Prostate gland (tissue), 2 donors: ENCODE measurements around the gene CACNA1B. TPM values are rescaled to one million over a fixed set of nuclear protein-coding genes. Genes with fewer than 3 reads are reported as not detected.

ENCODE experiments used
- DNase-seq: peaks from one replicate; pipeline ENCODE4 v3.0.0-alpha.2; 2019; ENCODE audit warnings: low spot score
- H3K27ac ChIP-seq, 2 donors: fragments of 200-600 bp; sonication (generic); 2 replicates each; pipeline ENCODE4 v1.5.1; 2017 to 2019
- H3K27me3 ChIP-seq: fragments of 200-600 bp; sonication (generic); replicated peaks from 2 replicates; pipeline ENCODE4 v1.5.1; 2019; ENCODE audit not compliant: insufficient read depth
- H3K36me3 ChIP-seq, 2 donors: fragments of 200-600 bp; sonication (generic); 1 replicate in 1 of 2; 2 replicates in 1 of 2; pipeline versions ENCODE4 v1.5.1 to v1.8.1; 2017 to 2019
- H3K4me1 ChIP-seq: fragments of 200-600 bp; sonication (generic); replicated peaks from 2 replicates; pipeline ENCODE4 v1.5.1; 2019
- H3K4me3 ChIP-seq, 2 donors: fragments of 200-600 bp; sonication (generic); 2 replicates each; pipeline ENCODE4 v1.5.1; 2017 to 2019
- H3K9me3 ChIP-seq: fragments of 200-600 bp; sonication (generic); 2 replicates; pipeline ENCODE4 v1.5.1; 2017
- POLR2A ChIP-seq: fragments of 450-650 bp; IDR thresholded peaks from one replicate; pipeline ENCODE4 v1.6.1; 2016; ENCODE audit warnings: antibody characterized with exemption, mild to moderate bottlenecking
- POLR2AphosphoS5 ChIP-seq: sonication (generic); formaldehyde crosslinking; IDR thresholded peaks from one replicate; pipeline ENCODE4 v1.6.1; 2017; ENCODE audit warnings: antibody characterized with exemption
- WGBS: methylation state at CpG from one replicate; pipeline ENCODE4 v1.1.5; 2018; 5-methylcytosine and 5-hydroxymethylcytosine counted together
- intact Hi-C: fragments of 100-400 bp; cut with DNase I; formaldehyde crosslinking; loops from one replicate; pipeline ENCODE4 v1.14.2; 2022
- total RNA-seq, 2 donors: library from RNA; depleted of rRNA; stranded (reverse); fragments of >200 nt; gene quantifications; one replicate each; pipeline ENCODE4 v1.1.0, GENCODE V29; 2016
- TF ChIP-seq, protein P1 (sequence below), 4 experiments: fragments of 200-600 bp in 2 of 4; fragments of 450-650 bp in 2 of 4; sonication (generic) in 2 of 4; IDR thresholded peaks; 1 replicate in 3 of 4; 2 replicates in 1 of 4; pipeline ENCODE4 v1.5.1; 2016 to 2019; ENCODE audit warnings: antibody characterized with exemption in 4 of 4, mild to moderate bottlenecking in 2 of 4, moderate library complexity in 2 of 4

Gene CACNA1B
- total RNA-seq, 2 donors from 2014 or later, result 0.36 to 6.0 TPM

DNA sequence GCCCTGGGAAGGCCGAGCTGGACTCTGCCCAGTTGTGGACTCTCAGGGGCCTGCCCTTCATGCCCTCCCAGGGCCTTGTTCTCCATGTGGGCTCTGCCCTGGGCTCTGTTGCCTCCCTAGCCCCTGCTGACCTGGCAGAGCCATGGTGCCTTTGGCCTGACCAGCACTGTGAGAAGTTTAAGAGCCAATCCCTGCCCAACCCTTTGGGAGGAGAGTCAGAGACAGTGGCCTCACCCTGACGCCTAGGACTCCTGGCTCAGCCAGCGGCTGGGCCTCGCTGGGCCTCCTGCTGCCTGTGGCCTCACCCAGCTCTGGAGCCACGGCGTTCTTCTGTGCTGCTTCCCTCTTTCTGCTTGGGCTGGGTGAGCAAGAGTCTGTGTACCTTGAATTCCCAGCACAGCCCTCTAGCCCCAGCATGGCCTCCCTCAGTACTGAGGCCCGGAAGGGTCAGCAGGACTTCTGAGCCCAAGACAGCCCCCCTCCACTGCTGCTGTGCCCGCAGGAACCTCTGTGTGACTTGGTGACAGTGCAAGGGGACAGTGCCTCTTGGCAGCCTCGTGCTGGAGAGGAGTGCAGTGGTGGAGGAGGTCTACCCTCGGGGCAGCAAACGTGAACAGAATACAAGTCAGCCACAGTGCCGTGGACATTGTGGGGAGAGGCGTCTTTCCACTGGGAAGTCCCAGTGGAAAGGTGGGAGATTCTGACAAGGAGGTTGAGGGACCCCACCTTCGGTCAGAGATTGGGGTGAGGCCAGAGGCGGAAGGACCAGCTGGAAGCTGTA is 97.4 kb downstream of the CACNA1B start:
- Histone ChIP-seq H3K4me1 (no peaks in the 10 kb centered on the region), H3K27ac (no peak overlapping the region), H3K9me3 (no peaks in the 10 kb centered on the region), H3K4me3 (no peak overlapping the region), H3K36me3 (no peaks in the 10 kb centered on the region), H3K27me3 (no peaks in the 10 kb centered on the region)
- intact Hi-C loops, result no loop called here
- TF ChIP-seq POLR2AphosphoS5 (no peak), POLR2A (no peak)
- TF ChIP-seq, protein P1, sequence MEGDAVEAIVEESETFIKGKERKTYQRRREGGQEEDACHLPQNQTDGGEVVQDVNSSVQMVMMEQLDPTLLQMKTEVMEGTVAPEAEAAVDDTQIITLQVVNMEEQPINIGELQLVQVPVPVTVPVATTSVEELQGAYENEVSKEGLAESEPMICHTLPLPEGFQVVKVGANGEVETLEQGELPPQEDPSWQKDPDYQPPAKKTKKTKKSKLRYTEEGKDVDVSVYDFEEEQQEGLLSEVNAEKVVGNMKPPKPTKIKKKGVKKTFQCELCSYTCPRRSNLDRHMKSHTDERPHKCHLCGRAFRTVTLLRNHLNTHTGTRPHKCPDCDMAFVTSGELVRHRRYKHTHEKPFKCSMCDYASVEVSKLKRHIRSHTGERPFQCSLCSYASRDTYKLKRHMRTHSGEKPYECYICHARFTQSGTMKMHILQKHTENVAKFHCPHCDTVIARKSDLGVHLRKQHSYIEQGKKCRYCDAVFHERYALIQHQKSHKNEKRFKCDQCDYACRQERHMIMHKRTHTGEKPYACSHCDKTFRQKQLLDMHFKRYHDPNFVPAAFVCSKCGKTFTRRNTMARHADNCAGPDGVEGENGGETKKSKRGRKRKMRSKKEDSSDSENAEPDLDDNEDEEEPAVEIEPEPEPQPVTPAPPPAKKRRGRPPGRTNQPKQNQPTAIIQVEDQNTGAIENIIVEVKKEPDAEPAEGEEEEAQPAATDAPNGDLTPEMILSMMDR (IDR thresholded peaks at IDR 0.05), result no peak
- no peak for DNase-seq
- WGBS, result 87% methylated on average over 14 of the region's 15 CpGs

DNA sequence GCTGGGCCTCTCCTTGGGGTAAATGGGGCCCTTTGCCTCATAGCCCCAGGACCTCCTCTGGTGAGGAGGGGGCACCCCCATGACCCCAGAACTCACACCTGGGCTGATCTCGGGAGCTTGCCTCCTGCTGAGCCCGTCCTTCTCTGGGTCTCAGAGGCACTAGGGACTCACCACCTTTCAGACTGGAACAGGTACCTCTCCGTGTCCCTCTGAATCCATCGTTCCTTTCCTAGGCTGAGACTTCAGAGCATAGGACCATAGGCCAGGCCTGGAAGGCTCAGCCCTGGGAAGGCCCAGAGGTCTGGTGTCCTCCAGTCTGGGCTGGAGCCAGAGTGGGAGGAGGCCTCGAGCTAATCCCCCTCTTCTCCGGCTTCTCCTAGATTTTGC is 97.9 kb downstream of the CACNA1B start:
- WGBS, result 84% methylated on average over 6 of the region's 6 CpGs
- Histone ChIP-seq H3K36me3 (no peaks in the 10 kb centered on the region), H3K27ac (no peak overlapping the region), H3K9me3 (no peaks in the 10 kb centered on the region), H3K27me3 (no peaks in the 10 kb centered on the region), H3K4me3 (no peak overlapping the region), H3K4me1 (no peaks in the 10 kb centered on the region)
- no peak for DNase-seq
- intact Hi-C loops, result no loop called here
- TF ChIP-seq, protein P1 (IDR thresholded peaks at IDR 0.05), result no peak
- TF ChIP-seq POLR2A (no peak), POLR2AphosphoS5 (no peak)

DNA sequence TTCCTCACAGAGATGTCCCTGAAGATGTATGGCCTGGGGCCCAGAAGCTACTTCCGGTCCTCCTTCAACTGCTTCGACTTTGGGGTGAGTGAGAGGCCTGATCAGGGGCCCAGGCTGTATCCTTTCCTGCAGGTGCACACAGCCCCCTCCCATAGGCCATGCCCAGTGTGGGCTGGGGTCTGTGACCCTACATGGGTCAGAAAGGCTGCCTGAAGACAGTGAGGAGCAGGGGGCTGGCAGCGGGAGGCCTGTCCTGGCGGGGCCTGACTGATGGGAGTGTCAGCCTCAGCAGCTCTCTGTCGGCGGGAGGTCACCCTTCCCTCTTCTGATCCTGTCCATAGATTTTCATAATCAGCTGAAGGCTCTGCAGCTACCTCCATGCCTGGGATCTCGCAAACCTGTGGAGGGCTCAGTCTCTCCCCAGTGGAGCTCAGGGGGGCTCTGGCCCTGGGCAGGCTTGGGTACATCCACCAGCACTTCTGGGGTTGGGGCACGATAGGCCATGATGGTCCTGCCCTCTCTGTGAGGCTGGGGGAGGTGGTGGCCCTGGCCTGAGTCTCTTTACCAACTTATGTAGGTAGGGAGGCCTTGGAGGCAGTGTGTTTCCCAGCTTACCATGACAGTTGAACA is 98.5 kb downstream of the CACNA1B start:
- H3K4me3 ChIP-seq, result no peak overlapping the region
- TF ChIP-seq POLR2AphosphoS5, result no peak
- TF ChIP-seq, protein P1 (IDR thresholded peaks at IDR 0.05), result no peak
- no peak for TF ChIP-seq POLR2A
- no peak for DNase-seq
- no peaks in the 10 kb centered on the region for H3K4me1 ChIP-seq
- intact Hi-C loops, result no loop called here
- H3K36me3 ChIP-seq, result no peaks in the 10 kb centered on the region
- no peaks in the 10 kb centered on the region for H3K9me3 ChIP-seq
- 90% methylated on average over 8 of the region's 8 CpGs for WGBS
- no peaks in the 10 kb centered on the region for H3K27me3 ChIP-seq
- no peak overlapping the region for H3K27ac ChIP-seq

DNA sequence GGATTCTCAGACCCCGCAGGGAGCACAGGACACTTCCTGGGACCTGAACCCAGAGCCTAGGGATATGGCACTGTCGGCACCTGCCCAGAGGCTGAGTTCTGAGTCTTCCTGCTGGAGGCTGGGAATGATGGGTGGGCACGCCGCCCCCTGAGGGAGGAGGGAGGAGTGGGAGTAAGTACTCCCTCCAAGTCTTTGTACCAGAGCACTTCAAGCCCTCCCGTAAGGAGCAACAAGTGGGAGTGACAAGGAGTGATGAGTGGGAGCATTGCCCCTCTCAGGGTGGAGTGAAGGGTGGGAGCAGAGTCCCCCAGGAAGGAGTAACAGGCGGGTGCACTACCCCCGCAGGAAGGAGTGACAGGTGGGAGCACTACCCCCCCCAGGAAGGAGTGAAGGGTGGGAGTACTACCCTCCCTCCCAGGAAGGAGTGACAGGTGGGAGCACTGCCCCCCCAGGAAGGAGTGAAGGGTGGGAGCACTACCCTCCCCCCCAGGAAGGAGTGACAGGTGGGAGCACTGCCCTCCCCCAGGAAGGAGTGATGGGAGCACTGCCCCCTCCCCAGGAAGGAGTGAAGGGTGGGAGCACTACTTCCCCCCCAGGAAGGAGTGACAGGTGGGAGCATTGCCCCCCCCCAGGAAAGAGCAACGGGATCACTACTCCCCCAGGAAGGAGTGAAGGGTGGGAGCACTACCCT is 100.1 kb downstream of the CACNA1B start:
- no peak for DNase-seq
- 69% methylated on average over 7 of the region's 8 CpGs for WGBS
- no peaks in the 10 kb centered on the region for H3K36me3 ChIP-seq
- H3K9me3 ChIP-seq, result no peaks in the 10 kb centered on the region
- intact Hi-C loops, result no loop called here
- H3K4me1 ChIP-seq, result no peaks in the 10 kb centered on the region
- no peak overlapping the region for H3K27ac ChIP-seq
- TF ChIP-seq POLR2AphosphoS5 (no peak), POLR2A (no peak)
- no peak overlapping the region for H3K4me3 ChIP-seq
- no peaks in the 10 kb centered on the region for H3K27me3 ChIP-seq

DNA sequence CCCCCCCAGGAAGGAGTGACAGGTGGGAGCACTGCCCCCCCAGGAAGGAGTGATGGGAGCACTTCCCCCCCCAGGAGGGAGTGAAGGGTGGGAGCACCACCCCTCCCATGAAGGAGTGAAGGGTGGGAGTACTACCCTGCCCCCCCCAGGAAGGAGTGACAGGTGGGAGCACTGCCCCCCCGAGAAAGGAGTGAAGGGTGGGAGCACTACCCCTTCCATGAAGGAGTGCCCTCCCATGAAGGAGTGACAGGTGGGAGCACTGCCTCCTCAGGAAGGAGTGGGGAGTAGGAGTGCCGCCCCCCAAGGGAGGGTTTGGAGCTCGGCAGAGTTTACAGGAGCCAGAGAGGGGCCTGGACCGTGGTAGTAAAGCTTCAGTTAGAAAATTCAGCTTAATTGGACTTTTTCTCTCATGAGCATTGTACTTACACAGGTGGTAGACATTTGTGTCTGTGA is 100.7 kb downstream of the CACNA1B start:
- no peaks in the 10 kb centered on the region for H3K36me3 ChIP-seq
- no peak overlapping the region for H3K27ac ChIP-seq
- DNase-seq, result no peak
- no peaks in the 10 kb centered on the region for H3K27me3 ChIP-seq
- TF ChIP-seq, protein P1 (IDR thresholded peaks at IDR 0.05), result no peak
- TF ChIP-seq POLR2AphosphoS5, result no peak
- TF ChIP-seq POLR2A, result no peak
- H3K9me3 ChIP-seq, result no peaks in the 10 kb centered on the region
- intact Hi-C loops, result no loop called here
- no peak overlapping the region for H3K4me3 ChIP-seq
- no peaks in the 10 kb centered on the region for H3K4me1 ChIP-seq
- 66% methylated on average over 4 of the region's 4 CpGs for WGBS
